SK-N-SH (cell line): ENCODE data around the gene ROR2.

Source experiments
- CHD2 ChIP-seq: fragments of 150-350 bp; IDR thresholded peaks from 2 replicates; pipeline ENCODE4 v1.6.1; 2018; ENCODE audit warnings: low read length; ENCODE audit not compliant: partially characterized antibody
- CTCF ChIP-seq: fragments of 200-600 bp; sonication (generic); IDR thresholded peaks from 2 replicates; pipeline ENCODE4 v1.6.1; 2017; ENCODE audit warnings: antibody characterized with exemption, mild to moderate bottlenecking, moderate library complexity
- EZH2phosphoT487 ChIP-seq: fragments of 200-600 bp; sonication (generic); IDR thresholded peaks from 2 replicates; pipeline ENCODE4 v1.6.1; 2017; ENCODE audit warnings: low read depth, mixed run types, mild to moderate bottlenecking, antibody characterized with exemption, moderate library complexity, borderline replicate concordance
- FOXM1 ChIP-seq: IDR thresholded peaks from 2 replicates; pipeline ENCODE4 v1.4.0; 2012; ENCODE audit warnings: low read depth, mild to moderate bottlenecking
- GABPA ChIP-seq: IDR thresholded peaks from 2 replicates; pipeline ENCODE4 v1.4.0; 2012; ENCODE audit warnings: low read depth, mild to moderate bottlenecking
- JUND ChIP-seq: IDR thresholded peaks from 2 replicates; pipeline ENCODE4 v1.4.0; 2012
- MAX ChIP-seq: IDR thresholded peaks from 2 replicates; pipeline ENCODE4 v1.4.0; 2012; ENCODE audit warnings: low read depth
- POLR2AphosphoS5 ChIP-seq: IDR thresholded peaks from 2 replicates; pipeline ENCODE4 v1.6.1; 2012; ENCODE audit warnings: low read depth, low read length
- RAD21 ChIP-seq: IDR thresholded peaks from 2 replicates; pipeline ENCODE4 v1.6.1; 2012; ENCODE audit warnings: mild to moderate bottlenecking, low read length
- RCOR1 ChIP-seq: fragments of 150-350 bp; IDR thresholded peaks from 2 replicates; pipeline ENCODE4 v1.6.1; 2017; ENCODE audit warnings: antibody characterized with exemption, low read length
- SIN3A ChIP-seq: IDR thresholded peaks from 2 replicates; pipeline ENCODE4 v1.6.1; 2012; ENCODE audit warnings: low read depth, mild to moderate bottlenecking, low read length, moderate library complexity, borderline replicate concordance
- SMC3 ChIP-seq: IDR thresholded peaks from 2 replicates; pipeline ENCODE4 v1.6.1; 2012; ENCODE audit warnings: low read depth, low read length, improper control_type of control experiment
- TAF1 ChIP-seq: IDR thresholded peaks from 2 replicates; pipeline ENCODE4 v1.6.1; 2012; ENCODE audit warnings: low read depth, mild to moderate bottlenecking, low read length, moderate library complexity, borderline replicate concordance
- YY1 ChIP-seq: IDR thresholded peaks from 2 replicates; pipeline ENCODE4 v1.4.0; 2012; ENCODE audit warnings: low read depth, mild to moderate bottlenecking

DNA sequence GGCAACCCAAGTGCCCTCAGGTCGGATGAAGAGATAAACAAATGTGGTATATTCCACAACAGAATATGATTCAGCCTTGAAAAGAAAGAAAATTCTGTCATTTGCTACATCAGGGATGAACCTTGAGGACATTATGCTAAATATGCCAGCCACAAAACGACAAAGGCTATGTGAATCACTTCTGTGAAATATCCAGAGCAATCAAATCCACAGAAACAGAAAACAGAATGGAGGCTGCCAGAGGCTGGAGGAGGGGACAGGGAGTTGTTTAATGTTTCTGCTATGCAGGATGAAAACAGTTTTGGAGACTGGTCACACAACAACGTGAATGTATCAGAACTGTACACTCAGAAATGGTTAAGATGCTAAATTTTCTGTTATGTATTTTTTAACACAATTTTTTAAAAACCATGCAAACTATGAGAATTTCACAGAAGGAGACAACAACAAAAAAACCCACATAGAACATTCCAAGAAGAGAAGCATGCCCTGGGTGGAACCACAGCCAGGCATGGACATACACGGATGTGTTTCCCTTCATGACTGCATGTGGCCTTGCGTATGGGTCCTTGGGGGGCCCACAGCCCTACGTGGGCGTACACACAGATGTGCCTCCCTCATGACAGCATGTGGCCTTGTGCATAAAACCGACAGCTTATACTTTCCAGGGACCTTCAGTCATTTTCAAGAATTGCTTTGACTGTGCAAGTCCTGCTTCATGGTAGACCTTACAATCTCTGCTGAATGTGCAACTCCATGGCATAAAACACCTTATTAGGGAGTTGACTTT, 146.7 kb downstream of the ROR2 start:
- TF ChIP-seq MAX (no peak), CTCF (no peak), YY1 (no peak), EZH2phosphoT487 (no peak), SIN3A (no peak), FOXM1 (no peak), CHD2 (no peak), RAD21 (no peak), GABPA (no peak), SMC3 (no peak), JUND (no peak), RCOR1 (no peak), POLR2AphosphoS5 (no peak), TAF1 (no peak)
